WTC11 (cell line): Measurements from ENCODE around the gene TMEM187.

ENCODE experiments used
- ATF3 ChIP-seq: sonication (generic); formaldehyde crosslinking; conservative IDR thresholded peaks from 2 replicates; pipeline ENCODE4 v1.8.1; 2022; ENCODE audit warnings: mild to moderate bottlenecking, missing genetic modification reagents
- CREB1 ChIP-seq: sonication (generic); formaldehyde crosslinking; IDR thresholded peaks from 2 replicates; pipeline ENCODE4 v1.8.0; 2023; ENCODE audit warnings: mild to moderate bottlenecking, missing genetic modification reagents
- CTCF ChIP-seq: fragments of 200-600 bp; IDR thresholded peaks from 2 replicates; pipeline ENCODE4 v1.8.0; 2022; ENCODE audit warnings: antibody characterized with exemption
- ETV6 ChIP-seq: sonication (generic); formaldehyde crosslinking; IDR thresholded peaks from 2 replicates; pipeline ENCODE4 v1.8.1; 2022; ENCODE audit warnings: mild to moderate bottlenecking, missing genetic modification reagents
- HMGA2 ChIP-seq: fragments of 250-450 bp; sonication (Bioruptor Pico); IDR thresholded peaks from 2 replicates; pipeline ENCODE4 v1.4.0; 2021; ENCODE audit warnings: mild to moderate bottlenecking, moderate library complexity
- MAX ChIP-seq: sonication (generic); formaldehyde crosslinking; IDR thresholded peaks from 2 replicates; pipeline ENCODE4 v1.8.0; 2022; ENCODE audit warnings: mild to moderate bottlenecking, missing genetic modification reagents
- NFYB ChIP-seq: sonication (generic); formaldehyde crosslinking; conservative IDR thresholded peaks from 2 replicates; pipeline ENCODE4 v1.8.0; 2022; ENCODE audit warnings: low read depth, missing genetic modification reagents
- NR2C2 ChIP-seq: sonication (generic); formaldehyde crosslinking; IDR thresholded peaks from 2 replicates; pipeline ENCODE4 v1.8.0; 2022; ENCODE audit warnings: mild to moderate bottlenecking, missing genetic modification reagents
- PRDM15 ChIP-seq: sonication (generic); formaldehyde crosslinking; IDR thresholded peaks from 2 replicates; pipeline ENCODE4 v1.8.0; 2022; ENCODE audit warnings: missing genetic modification reagents
- TCF7 ChIP-seq: sonication (generic); formaldehyde crosslinking; IDR thresholded peaks from 2 replicates; pipeline ENCODE4 v1.8.0; 2022; ENCODE audit warnings: mild to moderate bottlenecking, low read depth, missing genetic modification reagents, moderate library complexity
- TEAD4 ChIP-seq: sonication (generic); formaldehyde crosslinking; IDR thresholded peaks from 2 replicates; pipeline ENCODE4 v1.8.0; 2022; ENCODE audit warnings: mild to moderate bottlenecking, missing genetic modification reagents
- ZNF138 ChIP-seq: sonication (generic); formaldehyde crosslinking; conservative IDR thresholded peaks from 2 replicates; pipeline ENCODE4 v1.8.1; 2022; ENCODE audit warnings: mild to moderate bottlenecking, moderate library complexity, missing genetic modification reagents
- ZNF396 ChIP-seq: fragments of 250-450 bp; sonication (Bioruptor Pico); IDR thresholded peaks from 2 replicates; pipeline ENCODE4 v1.8.0; 2021; ENCODE audit warnings: mild to moderate bottlenecking, moderate library complexity, borderline replicate concordance

- TF ChIP-seq ZNF396 (CRISPR knock-in tag) (no peak), CREB1 (CRISPR knock-in tag) (no peak), PRDM15 (CRISPR knock-in tag) (no peak), ETV6 (CRISPR knock-in tag) (no peak), CTCF (peak; percentile 97), HMGA2 (CRISPR knock-in tag) (no peak), NFYB (CRISPR knock-in tag) (no peak), TEAD4 (CRISPR knock-in tag) (no peak), ATF3 (CRISPR knock-in tag) (no peak), MAX (CRISPR knock-in tag) (no peak), TCF7 (CRISPR knock-in tag) (no peak), ZNF138 (no peak), NR2C2 (CRISPR knock-in tag) (no peak)
Measured at GRCh38 chrX:153953342-153953830, 19.2 kb upstream of the TMEM187 start.
